Neural crest cell (in vitro differentiated cells): ENCODE results near the gene C15orf61. TPM values are rescaled to one million over a fixed set of nuclear protein-coding genes. Genes with fewer than 3 reads are reported as not detected.

Source experiments
- DNase-seq: peaks from one replicate; pipeline ENCODE4 v3.0.0; 2021; ENCODE audit warnings: low read depth, mixed read lengths, low spot score
- H3K27ac Mint-ChIP-seq: one replicate; pipeline ENCODE4 v1.8.0; 2021; ENCODE audit warnings: mild to moderate bottlenecking, mixed read lengths; ENCODE audit not compliant: unreplicated experiment
- H3K27me3 Mint-ChIP-seq: 2 replicates; pipeline ENCODE4 v1.8.0; 2021; ENCODE audit warnings: low read depth, mild to moderate bottlenecking, mixed read lengths
- H3K36me3 Mint-ChIP-seq: 2 replicates; pipeline ENCODE4 v1.8.0; 2021; ENCODE audit warnings: low read depth, mild to moderate bottlenecking, mixed read lengths
- H3K4me1 Mint-ChIP-seq: 2 replicates; pipeline ENCODE4 v1.8.0; 2021; ENCODE audit warnings: mixed read lengths
- H3K4me3 Mint-ChIP-seq: one replicate; pipeline ENCODE4 v1.8.0; 2021; ENCODE audit warnings: mild to moderate bottlenecking, mixed read lengths
- H3K9me3 Mint-ChIP-seq: 2 replicates; pipeline ENCODE4 v1.8.0; 2021; ENCODE audit warnings: mixed read lengths
- total RNA-seq: library from RNA; stranded (reverse); gene quantifications from 2 replicates; pipeline ENCODE4 v1.2.1, GENCODE V29; 2021
- TF ChIP-seq, protein P1 (sequence below): fragments of 200-600 bp; sonication (generic); conservative IDR thresholded peaks from 2 replicates; pipeline ENCODE4 v1.5.0; 2021; ENCODE audit warnings: antibody characterized with exemption, mild to moderate bottlenecking

Gene C15orf61
- total RNA-seq, 1 donor from 2014 or later: 6.8 TPM

DNA sequence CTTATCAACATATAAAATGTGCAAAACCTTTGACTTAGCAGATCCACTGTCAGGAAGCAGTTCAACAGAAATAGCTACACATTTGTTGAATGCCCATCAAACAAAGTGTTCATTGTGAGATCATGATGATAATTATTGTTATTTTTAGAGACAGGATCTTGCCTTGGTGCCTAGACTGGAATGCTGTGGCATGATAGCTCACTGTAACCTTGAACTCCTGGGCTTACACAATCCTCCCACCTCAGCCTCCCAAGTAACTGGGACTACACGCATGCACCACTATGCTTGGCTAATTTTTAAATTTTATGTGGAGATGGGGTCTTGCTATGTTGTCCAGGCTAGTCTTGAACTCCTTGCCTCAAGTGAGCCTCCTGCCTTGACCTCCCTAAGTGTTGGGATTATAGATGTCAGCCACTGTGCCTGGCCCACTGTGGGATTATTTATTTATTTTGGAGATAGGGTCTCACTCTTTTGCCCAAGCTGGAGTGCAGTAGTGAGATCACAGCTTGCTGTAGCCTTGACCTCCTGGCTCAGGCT, 30.3 kb downstream of the C15orf61 start:
- DNase-seq: no peak
- Mint-ChIP-seq H3K4me3 (no peak overlapping the region), H3K9me3 (no peaks in the 10 kb centered on the region), H3K27ac (no peak overlapping the region), H3K4me1 (peaks cover 28% of the 10 kb centered on the region), H3K36me3 (peaks cover 9% of the 10 kb centered on the region), H3K27me3 (no peaks in the 10 kb centered on the region)
- TF ChIP-seq, protein P1, sequence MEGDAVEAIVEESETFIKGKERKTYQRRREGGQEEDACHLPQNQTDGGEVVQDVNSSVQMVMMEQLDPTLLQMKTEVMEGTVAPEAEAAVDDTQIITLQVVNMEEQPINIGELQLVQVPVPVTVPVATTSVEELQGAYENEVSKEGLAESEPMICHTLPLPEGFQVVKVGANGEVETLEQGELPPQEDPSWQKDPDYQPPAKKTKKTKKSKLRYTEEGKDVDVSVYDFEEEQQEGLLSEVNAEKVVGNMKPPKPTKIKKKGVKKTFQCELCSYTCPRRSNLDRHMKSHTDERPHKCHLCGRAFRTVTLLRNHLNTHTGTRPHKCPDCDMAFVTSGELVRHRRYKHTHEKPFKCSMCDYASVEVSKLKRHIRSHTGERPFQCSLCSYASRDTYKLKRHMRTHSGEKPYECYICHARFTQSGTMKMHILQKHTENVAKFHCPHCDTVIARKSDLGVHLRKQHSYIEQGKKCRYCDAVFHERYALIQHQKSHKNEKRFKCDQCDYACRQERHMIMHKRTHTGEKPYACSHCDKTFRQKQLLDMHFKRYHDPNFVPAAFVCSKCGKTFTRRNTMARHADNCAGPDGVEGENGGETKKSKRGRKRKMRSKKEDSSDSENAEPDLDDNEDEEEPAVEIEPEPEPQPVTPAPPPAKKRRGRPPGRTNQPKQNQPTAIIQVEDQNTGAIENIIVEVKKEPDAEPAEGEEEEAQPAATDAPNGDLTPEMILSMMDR: no peak

- Mint-ChIP-seq H3K4me1 (peaks cover 9% of the 10 kb centered on the region), H3K36me3 (peaks cover 29% of the 10 kb centered on the region), H3K27me3 (no peaks in the 10 kb centered on the region), H3K4me3 (no peak overlapping the region), H3K27ac (no peak overlapping the region), H3K9me3 (peaks cover 11% of the 10 kb centered on the region)
- TF ChIP-seq, protein P1: no peak
- DNase-seq: no peak
These were observed 33.6 kb downstream of the C15orf61 start for GRCh38 chr15:67554580-67554979.

DNA sequence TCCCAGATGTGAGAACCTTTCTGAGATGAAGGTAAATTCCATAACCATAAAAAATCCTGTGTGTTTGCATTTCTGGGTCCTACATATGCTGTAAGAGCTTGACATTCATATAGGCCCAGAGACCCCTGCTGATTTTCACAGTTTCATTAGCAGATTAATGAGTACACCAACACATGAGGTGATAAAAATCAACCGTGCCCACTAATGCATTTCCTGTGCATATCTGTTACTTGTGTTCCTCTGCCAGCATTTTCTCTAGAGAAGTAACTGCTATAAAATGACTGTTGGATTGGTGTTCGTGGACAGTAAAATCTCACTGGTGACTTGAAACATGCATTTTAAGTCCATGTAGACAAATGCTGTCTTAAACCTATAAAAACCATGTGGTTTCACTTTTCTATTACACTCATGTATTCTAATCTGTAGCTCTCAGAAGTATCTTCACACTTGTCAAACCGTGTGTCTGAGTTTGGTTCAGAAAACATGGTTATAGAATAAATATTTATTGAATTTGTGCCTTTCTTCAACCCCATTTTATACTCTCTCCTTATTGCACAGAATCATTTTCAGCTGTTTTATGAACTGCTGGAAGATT, 36.1 kb downstream of the C15orf61 start:
- TF ChIP-seq, protein P1: no peak
- Mint-ChIP-seq H3K4me1 (no peaks in the 10 kb centered on the region), H3K27me3 (no peaks in the 10 kb centered on the region), H3K36me3 (peaks cover 27% of the 10 kb centered on the region), H3K9me3 (peaks cover 13% of the 10 kb centered on the region), H3K4me3 (no peak overlapping the region), H3K27ac (no peak overlapping the region)
- DNase-seq: no peak

DNA sequence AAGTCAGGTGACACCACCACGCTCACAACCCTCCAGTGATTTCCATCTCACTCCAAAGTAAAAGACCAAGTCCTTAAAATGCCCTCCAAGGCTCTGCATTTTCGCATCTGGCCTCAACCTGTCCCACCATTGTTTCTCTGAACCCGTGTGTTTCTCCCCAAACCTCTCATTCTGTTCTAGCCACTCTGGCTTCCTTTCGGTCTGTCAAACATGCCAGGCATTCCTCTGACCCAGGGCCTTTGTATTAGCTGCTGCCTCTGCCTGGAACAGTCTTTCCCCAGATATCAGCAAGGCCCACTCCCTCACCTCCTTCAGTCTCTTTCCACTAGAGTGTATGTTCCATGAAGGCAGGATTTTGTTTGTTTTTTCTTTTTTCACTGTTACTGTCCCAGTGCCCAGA, 37.6 kb downstream of the C15orf61 start:
- TF ChIP-seq, protein P1: no peak
- H3K36me3 Mint-ChIP-seq: peaks cover 27% of the 10 kb centered on the region
- no peaks in the 10 kb centered on the region for H3K27me3 Mint-ChIP-seq
- no peak for DNase-seq
- no peak overlapping the region for H3K4me3 Mint-ChIP-seq
- H3K9me3 Mint-ChIP-seq: peaks cover 13% of the 10 kb centered on the region
- H3K4me1 Mint-ChIP-seq: peaks cover 12% of the 10 kb centered on the region
- no peak overlapping the region for H3K27ac Mint-ChIP-seq

DNA sequence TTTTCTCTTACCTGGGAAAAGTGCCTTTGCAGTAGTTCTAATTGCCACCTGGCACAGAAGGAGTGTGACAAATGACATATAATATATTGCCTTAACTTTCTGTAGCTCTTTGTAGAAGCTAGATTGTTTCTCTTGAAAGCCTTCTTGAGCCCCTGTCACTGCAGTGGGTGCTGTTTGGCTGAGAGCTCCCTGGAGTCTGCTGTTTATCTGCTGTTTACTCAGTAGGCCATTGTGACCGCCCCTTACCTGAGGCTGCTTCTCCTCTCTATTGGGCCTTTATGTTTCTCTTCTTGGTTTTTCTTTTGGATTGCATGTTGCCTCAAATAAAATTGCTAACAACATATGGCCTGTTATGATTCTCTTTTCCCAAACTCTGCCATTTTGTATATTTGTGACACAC, 38.2 kb downstream of the C15orf61 start:
- H3K27me3 Mint-ChIP-seq: no peaks in the 10 kb centered on the region

More for the DNA sequence above, 38.2 kb downstream of the C15orf61 start:
- TF ChIP-seq, protein P1: no peak
- H3K36me3 Mint-ChIP-seq: peaks cover 27% of the 10 kb centered on the region
- H3K27ac Mint-ChIP-seq: no peak overlapping the region
- peaks cover 13% of the 10 kb centered on the region for H3K9me3 Mint-ChIP-seq
- H3K4me1 Mint-ChIP-seq: peaks cover 18% of the 10 kb centered on the region
- H3K4me3 Mint-ChIP-seq: no peak overlapping the region
- DNase-seq: no peak
